Measurements from ENCODE around the gene FBRS. TPM values are rescaled to one million over a fixed set of nuclear protein-coding genes. Genes with fewer than 3 reads are reported as not detected.

FBRS gene
- total and polyA plus RNA-seq, 2 experiments from 2014 or later = 22.1 to 22.9 TPM

- H3K36me3 ChIP-seq (replicated peaks; ENCODE audit: insufficient read depth, low read depth) = no peaks in the 10 kb centered on the region
- H3K9me3 ChIP-seq (ENCODE audit: low read depth) = no peaks in the 10 kb centered on the region
- no peak for DNase-seq (ENCODE audit: low spot score)
- no peak overlapping the region for H3K4me2 ChIP-seq
- peaks cover 17% of the 10 kb centered on the region for H3K4me1 ChIP-seq (ENCODE audit: insufficient read depth)
- 92% methylated on average over 6 of the region's 9 CpGs for WGBS (ENCODE audit: low lambda C conversion rate, missing lambda C conversion rate)
- peaks cover 54% of the 10 kb centered on the region for H3K79me2 ChIP-seq
- no peak overlapping the region for H2AFZ ChIP-seq
- H3K9me2 ChIP-seq (replicated peaks; ENCODE audit: insufficient read depth) = no peaks in the 10 kb centered on the region
- peaks cover 62% of the 10 kb centered on the region for H4K20me1 ChIP-seq (ENCODE audit: insufficient read depth, poor library complexity, severe bottlenecking)
- TF ChIP-seq EZH2phosphoT487 (IDR thresholded peaks at IDR 0.05; ENCODE audit: low read depth, severe bottlenecking, unreplicated experiment) = no peak
- TF ChIP-seq, protein P1, sequence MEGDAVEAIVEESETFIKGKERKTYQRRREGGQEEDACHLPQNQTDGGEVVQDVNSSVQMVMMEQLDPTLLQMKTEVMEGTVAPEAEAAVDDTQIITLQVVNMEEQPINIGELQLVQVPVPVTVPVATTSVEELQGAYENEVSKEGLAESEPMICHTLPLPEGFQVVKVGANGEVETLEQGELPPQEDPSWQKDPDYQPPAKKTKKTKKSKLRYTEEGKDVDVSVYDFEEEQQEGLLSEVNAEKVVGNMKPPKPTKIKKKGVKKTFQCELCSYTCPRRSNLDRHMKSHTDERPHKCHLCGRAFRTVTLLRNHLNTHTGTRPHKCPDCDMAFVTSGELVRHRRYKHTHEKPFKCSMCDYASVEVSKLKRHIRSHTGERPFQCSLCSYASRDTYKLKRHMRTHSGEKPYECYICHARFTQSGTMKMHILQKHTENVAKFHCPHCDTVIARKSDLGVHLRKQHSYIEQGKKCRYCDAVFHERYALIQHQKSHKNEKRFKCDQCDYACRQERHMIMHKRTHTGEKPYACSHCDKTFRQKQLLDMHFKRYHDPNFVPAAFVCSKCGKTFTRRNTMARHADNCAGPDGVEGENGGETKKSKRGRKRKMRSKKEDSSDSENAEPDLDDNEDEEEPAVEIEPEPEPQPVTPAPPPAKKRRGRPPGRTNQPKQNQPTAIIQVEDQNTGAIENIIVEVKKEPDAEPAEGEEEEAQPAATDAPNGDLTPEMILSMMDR (IDR thresholded peaks at IDR 0.05; ENCODE audit: poor library complexity) = no peak
- H3K27me3 ChIP-seq = no peaks in the 10 kb centered on the region
- no peak overlapping the region for H3K4me3 ChIP-seq
- H3K27ac ChIP-seq = no peak overlapping the region
Measured at GRCh38 chr16:30663820-30664219, 5.6 kb downstream of the FBRS start.

DNA sequence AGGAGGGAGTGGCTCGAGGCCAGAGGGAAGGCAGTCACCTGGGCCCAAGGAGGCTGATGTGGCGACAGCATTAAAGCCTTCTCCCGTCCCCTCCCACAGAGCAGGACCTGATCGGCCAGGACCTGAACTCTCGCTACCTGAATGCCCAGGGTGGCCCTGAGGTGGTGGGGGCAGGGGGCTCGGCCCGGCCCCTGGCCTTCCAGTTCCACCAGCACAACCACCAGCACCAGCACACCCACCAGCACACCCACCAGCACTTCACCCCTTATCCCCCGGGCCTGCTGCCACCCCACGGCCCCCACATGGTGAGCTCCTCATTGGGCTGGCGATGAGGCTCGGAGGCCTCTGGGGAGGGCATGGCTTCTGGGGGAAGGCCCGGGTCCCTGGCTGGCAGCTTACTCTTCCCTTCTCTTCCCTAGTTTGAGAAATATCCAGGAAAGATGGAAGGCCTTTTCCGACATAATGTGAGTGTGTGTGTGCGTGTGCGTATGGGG is 6.4 kb downstream of the FBRS start:
- H3K4me2 ChIP-seq = no peak overlapping the region
- H3K27ac ChIP-seq = no peak overlapping the region
- no peak overlapping the region for H3K4me3 ChIP-seq
- 94% methylated on average over 15 of the region's 15 CpGs for WGBS (ENCODE audit: low lambda C conversion rate, missing lambda C conversion rate)
- no peaks in the 10 kb centered on the region for H3K27me3 ChIP-seq
- DNase-seq (ENCODE audit: low spot score) = no peak
- peaks cover 52% of the 10 kb centered on the region for H3K79me2 ChIP-seq
- H2AFZ ChIP-seq = no peak overlapping the region
- peaks cover 62% of the 10 kb centered on the region for H4K20me1 ChIP-seq (ENCODE audit: insufficient read depth, poor library complexity, severe bottlenecking)
- no peaks in the 10 kb centered on the region for H3K9me2 ChIP-seq (replicated peaks; ENCODE audit: insufficient read depth)
- no peak for TF ChIP-seq EZH2phosphoT487 (IDR thresholded peaks at IDR 0.05; ENCODE audit: low read depth, severe bottlenecking, unreplicated experiment)
- no peak for TF ChIP-seq EZH2 (IDR thresholded peaks at IDR 0.05; ENCODE audit: borderline replicate concordance)
- TF ChIP-seq, protein P1 (IDR thresholded peaks at IDR 0.05; ENCODE audit: poor library complexity) = no peak
- H3K36me3 ChIP-seq (replicated peaks; ENCODE audit: insufficient read depth, low read depth) = no peaks in the 10 kb centered on the region
- no peaks in the 10 kb centered on the region for H3K9me3 ChIP-seq (ENCODE audit: low read depth)
- H3K4me1 ChIP-seq (ENCODE audit: insufficient read depth) = peaks cover 17% of the 10 kb centered on the region

DNA sequence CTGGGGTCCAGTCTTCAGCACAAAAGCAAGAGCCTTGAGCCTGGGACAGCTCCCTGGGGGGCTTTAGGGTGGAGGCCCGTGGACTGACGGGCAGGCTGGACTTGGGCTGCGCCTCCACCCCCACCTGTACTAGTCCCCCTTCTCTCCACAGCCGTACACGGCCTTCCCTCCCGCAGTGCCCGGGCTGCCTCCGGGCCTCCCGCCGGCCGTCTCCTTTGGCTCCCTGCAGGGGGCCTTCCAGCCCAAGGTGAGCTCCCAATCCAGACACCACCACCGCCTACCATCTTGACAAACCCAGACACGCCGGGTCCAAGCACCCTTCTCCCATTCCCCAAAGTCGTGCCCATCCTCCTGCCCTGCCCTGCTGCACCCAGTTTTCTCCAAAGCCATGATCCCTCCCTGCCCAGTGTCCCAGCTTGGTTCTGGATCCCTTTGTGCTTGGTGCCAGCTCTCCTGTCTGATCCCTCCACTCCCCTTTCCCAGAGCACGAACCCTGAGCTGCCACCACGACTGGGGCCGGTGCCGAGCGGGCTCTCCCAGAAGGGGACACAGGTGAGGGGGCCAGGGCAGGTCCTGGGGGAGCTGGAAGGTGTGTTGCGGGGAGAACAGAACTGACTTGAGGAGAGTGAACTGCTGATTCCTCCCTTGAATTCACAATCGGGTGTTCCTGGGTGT is 7.1 kb downstream of the FBRS start:
- Histone ChIP-seq H3K4me3 (no peak overlapping the region), H4K20me1 (ENCODE audit: insufficient read depth, poor library complexity, severe bottlenecking) (peaks cover 57% of the 10 kb centered on the region), H3K36me3 (replicated peaks; ENCODE audit: insufficient read depth, low read depth) (no peaks in the 10 kb centered on the region), H3K4me2 (no peak overlapping the region), H3K27me3 (no peaks in the 10 kb centered on the region), H3K9me2 (replicated peaks; ENCODE audit: insufficient read depth) (no peaks in the 10 kb centered on the region), H3K79me2 (peaks cover 46% of the 10 kb centered on the region), H3K27ac (no peak overlapping the region), H3K4me1 (ENCODE audit: insufficient read depth) (peaks cover 15% of the 10 kb centered on the region), H3K9me3 (ENCODE audit: low read depth) (no peaks in the 10 kb centered on the region), H2AFZ (no peak overlapping the region)
- DNase-seq (ENCODE audit: low spot score) = no peak
- no peak for TF ChIP-seq EZH2phosphoT487 (IDR thresholded peaks at IDR 0.05; ENCODE audit: low read depth, severe bottlenecking, unreplicated experiment)
- TF ChIP-seq EZH2 (IDR thresholded peaks at IDR 0.05; ENCODE audit: borderline replicate concordance) = no peak
- TF ChIP-seq, protein P1 (IDR thresholded peaks at IDR 0.05; ENCODE audit: poor library complexity) = no peak
- 95% methylated on average over 18 of the region's 22 CpGs for WGBS (ENCODE audit: low lambda C conversion rate, missing lambda C conversion rate)
